GM12872 (cell line): ENCODE data around the gene WDR5.

Experiments used
- CTCF ChIP-seq: IDR thresholded peaks from 3 replicates; pipeline ENCODE4 v1.5.1; 2011; ENCODE audit warnings: low read depth, mild to moderate bottlenecking, low read length, moderate library complexity; ENCODE audit not compliant: insufficient read depth

WDR5 gene

GRCh38 chr9:134204991-134205578, 69.2 kb downstream of the WDR5 start:
- TF ChIP-seq CTCF = no peak

- TF ChIP-seq CTCF = no peak
Observed at GRCh38 chr9:134205672-134206310, 69.9 kb downstream of the WDR5 start.

- TF ChIP-seq CTCF = no peak
Observed at GRCh38 chr9:134206311-134207300, 70.7 kb downstream of the WDR5 start.

- TF ChIP-seq CTCF = no peak
Observed at GRCh38 chr9:134208310-134208841, 72.5 kb downstream of the WDR5 start.

- TF ChIP-seq CTCF = no peak
Observed at GRCh38 chr9:134208981-134209725, 73.3 kb downstream of the WDR5 start.
